ENCODE results near the gene MINAR1.

Gene MINAR1

GRCh38 chr15:79459666-79460065 is 27.5 kb downstream of the MINAR1 start:
- Mint-ChIP-seq H3K27me3 (peaks cover 4 to 9% of the 10 kb centered on the region in 2 donors), H3K4me1 (ENCODE audit: low read depth in 2 of 2) (no peaks in the 10 kb centered on the region), H3K4me3 (no peak overlapping the region), H3K9me3 (no peaks in the 10 kb centered on the region), H3K36me3 (ENCODE audit: insufficient read depth) (no peaks in the 10 kb centered on the region), H3K27ac (no peak overlapping the region)
- DNase-seq (no peak), ATAC-seq (replicated peaks) (no peak)

- no peak for DNase-seq
- Mint-ChIP-seq H3K9me3 (no peaks in the 10 kb centered on the region), H3K4me1 (ENCODE audit: low read depth in 2 of 2) (no peaks in the 10 kb centered on the region), H3K36me3 (ENCODE audit: insufficient read depth) (no peaks in the 10 kb centered on the region), H3K27ac (no peak overlapping the region), H3K27me3 (peaks cover 0 to 4% of the 10 kb centered on the region in 2 donors), H3K4me3 (no peak overlapping the region)
- ATAC-seq (replicated peaks) = no peak
These were observed 31.1 kb downstream of the MINAR1 start for GRCh38 chr15:79463043-79463780.

DNA sequence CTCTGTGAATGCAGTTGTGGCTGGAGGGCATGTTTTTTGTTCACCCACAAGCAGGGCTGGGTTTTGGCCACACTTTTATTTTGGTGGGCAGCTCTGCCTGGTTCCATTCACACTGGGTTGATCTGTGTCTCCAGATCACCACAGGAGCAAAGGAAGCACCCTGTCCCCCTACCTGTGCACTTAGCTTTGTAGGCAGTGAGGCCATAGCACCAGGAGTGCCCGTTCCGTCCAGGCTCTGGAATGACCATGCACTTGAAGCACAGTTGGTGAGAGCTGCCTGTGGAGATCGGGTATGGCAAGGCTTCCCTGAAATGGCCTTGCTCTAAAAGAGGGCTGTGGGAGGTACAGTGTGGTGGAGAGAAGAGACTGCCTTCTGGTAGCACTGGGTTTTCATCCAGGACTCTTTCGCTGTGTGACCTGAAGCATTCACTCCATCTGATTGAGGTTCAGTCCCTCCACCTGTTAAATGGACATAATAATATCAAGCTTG is 31.7 kb downstream of the MINAR1 start:
- Mint-ChIP-seq H3K4me3 (no peak overlapping the region), H3K36me3 (ENCODE audit: insufficient read depth) (no peaks in the 10 kb centered on the region), H3K9me3 (no peaks in the 10 kb centered on the region), H3K4me1 (ENCODE audit: low read depth in 2 of 2) (no peaks in the 10 kb centered on the region), H3K27ac (no peak overlapping the region), H3K27me3 (peaks cover 0 to 4% of the 10 kb centered on the region in 2 donors)
- DNase-seq = no peak
- no peak for ATAC-seq (replicated peaks)

DNA sequence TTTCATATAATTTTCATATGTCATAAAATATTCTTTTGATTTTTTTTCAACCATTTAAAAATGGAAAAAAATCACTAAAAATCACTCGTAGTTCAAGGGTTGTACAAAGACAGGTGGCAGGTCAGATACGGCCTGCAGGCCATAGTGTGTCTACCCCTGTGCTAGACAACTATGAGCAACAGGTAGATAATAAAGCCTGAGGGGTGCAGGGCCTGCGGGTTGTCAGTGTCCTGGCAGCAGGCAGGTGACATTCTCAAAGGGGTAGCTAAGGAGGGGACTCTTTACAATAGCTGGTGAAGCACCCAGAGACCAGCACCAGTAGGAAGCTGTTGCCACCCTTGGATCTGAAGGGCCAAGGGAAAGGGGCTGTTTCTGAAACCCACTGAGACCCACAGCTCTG is 34.4 kb downstream of the MINAR1 start:
- DNase-seq (no peak), ATAC-seq (replicated peaks) (no peak)
- no peaks in the 10 kb centered on the region for H3K4me1 Mint-ChIP-seq (ENCODE audit: low read depth in 2 of 2)
- no peak overlapping the region for H3K4me3 Mint-ChIP-seq
- H3K27ac Mint-ChIP-seq = no peak overlapping the region
- no peaks in the 10 kb centered on the region for H3K27me3 Mint-ChIP-seq
- no peaks in the 10 kb centered on the region for H3K9me3 Mint-ChIP-seq
- H3K36me3 Mint-ChIP-seq (ENCODE audit: insufficient read depth) = no peaks in the 10 kb centered on the region

GRCh38 chr15:79467865-79468586 is 35.9 kb downstream of the MINAR1 start:
- Mint-ChIP-seq H3K27me3 (no peaks in the 10 kb centered on the region), H3K9me3 (no peaks in the 10 kb centered on the region), H3K27ac (no peak overlapping the region), H3K36me3 (ENCODE audit: insufficient read depth) (no peaks in the 10 kb centered on the region), H3K4me1 (ENCODE audit: low read depth in 2 of 2) (no peaks in the 10 kb centered on the region), H3K4me3 (no peak overlapping the region)
- ATAC-seq (replicated peaks) (no peak), DNase-seq (no peak)

GRCh38 chr15:79472446-79472845 is 40.3 kb downstream of the MINAR1 start:
- Mint-ChIP-seq H3K4me1 (ENCODE audit: low read depth in 2 of 2) (peaks cover 0 to 4% of the 10 kb centered on the region in 2 donors), H3K9me3 (no peaks in the 10 kb centered on the region), H3K27ac (no peak overlapping the region), H3K27me3 (no peaks in the 10 kb centered on the region), H3K4me3 (no peak overlapping the region), H3K36me3 (ENCODE audit: insufficient read depth) (no peaks in the 10 kb centered on the region)
- DNase-seq (no peak), ATAC-seq (replicated peaks) (no peak)

DNA sequence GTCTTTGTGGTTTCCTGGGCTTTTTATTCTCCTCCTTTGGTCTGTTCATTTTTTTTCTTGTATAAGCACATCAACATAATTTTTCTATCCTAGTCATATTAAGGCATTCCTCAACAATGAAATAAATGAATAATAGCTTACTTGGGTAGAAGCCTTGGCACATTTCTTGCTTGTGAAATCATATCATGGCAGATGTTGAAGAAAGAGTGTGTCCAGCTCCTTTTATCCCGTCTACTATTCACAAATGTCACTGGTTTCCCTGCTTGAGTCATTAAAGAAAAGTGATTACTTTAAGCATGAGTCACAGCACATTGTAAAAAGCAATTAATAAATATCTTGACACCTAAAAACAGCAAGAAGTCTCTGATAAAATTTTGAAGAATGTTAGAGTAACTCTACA is 42.1 kb downstream of the MINAR1 start:
- Mint-ChIP-seq H3K27ac (no peak overlapping the region), H3K27me3 (no peaks in the 10 kb centered on the region), H3K9me3 (no peaks in the 10 kb centered on the region), H3K4me1 (ENCODE audit: low read depth in 2 of 2) (peaks cover 0 to 4% of the 10 kb centered on the region in 2 donors), H3K4me3 (no peak overlapping the region), H3K36me3 (ENCODE audit: insufficient read depth) (no peaks in the 10 kb centered on the region)
- DNase-seq (no peak), ATAC-seq (replicated peaks) (no peak)

DNA sequence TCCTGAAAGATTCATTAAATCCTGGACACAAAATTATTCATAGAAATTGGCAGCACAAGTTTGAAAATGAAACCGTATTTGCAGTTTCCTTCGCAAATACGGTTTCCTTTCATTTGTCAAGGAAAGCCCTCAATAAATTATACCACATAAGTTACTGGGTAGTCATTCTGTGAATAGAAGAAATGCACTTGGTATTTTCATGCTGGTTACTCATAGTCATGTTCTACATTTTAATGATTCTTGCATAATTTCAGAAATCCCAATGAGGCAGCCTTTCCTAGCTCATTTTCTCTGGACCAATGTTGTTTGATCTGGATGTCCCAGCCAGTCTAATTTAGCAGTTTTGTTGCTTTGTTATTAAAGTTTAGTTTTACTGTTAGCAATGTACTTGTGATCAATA is 43.2 kb downstream of the MINAR1 start:
- DNase-seq = no peak
- no peak overlapping the region for H3K4me3 Mint-ChIP-seq
- H3K9me3 Mint-ChIP-seq = no peaks in the 10 kb centered on the region
- no peak for ATAC-seq (replicated peaks)
- H3K36me3 Mint-ChIP-seq (ENCODE audit: insufficient read depth) = no peaks in the 10 kb centered on the region
- H3K27ac Mint-ChIP-seq = no peak overlapping the region
- no peaks in the 10 kb centered on the region for H3K27me3 Mint-ChIP-seq
- peaks cover 0 to 4% of the 10 kb centered on the region in 2 donors for H3K4me1 Mint-ChIP-seq (ENCODE audit: low read depth in 2 of 2)

DNA sequence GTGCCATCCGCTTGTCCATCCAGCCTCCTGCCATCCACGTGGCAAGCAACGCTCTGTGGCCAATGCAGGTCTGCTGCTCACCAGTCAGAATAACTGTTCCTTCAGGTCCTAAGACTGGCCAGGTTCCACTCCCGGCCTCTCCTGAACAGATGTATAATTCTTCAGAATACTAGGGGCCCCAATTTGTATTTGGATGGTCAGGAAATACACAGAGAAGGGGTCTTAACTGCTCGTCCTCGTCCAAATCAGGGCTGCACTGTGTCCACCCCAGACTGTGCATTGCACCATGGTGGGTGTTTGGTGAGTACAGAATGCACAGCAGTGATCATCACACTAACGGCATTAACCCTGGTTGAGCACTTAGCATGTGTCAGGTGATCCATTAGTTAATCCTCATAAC is 46.0 kb downstream of the MINAR1 start:
- DNase-seq = no peak
- Mint-ChIP-seq H3K27me3 (no peaks in the 10 kb centered on the region), H3K27ac (no peak overlapping the region), H3K4me3 (no peak overlapping the region), H3K4me1 (ENCODE audit: low read depth in 2 of 2) (peaks cover 0 to 4% of the 10 kb centered on the region in 2 donors), H3K9me3 (no peaks in the 10 kb centered on the region), H3K36me3 (ENCODE audit: insufficient read depth) (no peaks in the 10 kb centered on the region)
- ATAC-seq (replicated peaks) = no peak

GRCh38 chr15:79479616-79480015 is 47.5 kb downstream of the MINAR1 start:
- no peaks in the 10 kb centered on the region for H3K27me3 Mint-ChIP-seq
- no peak overlapping the region for H3K4me3 Mint-ChIP-seq
- H3K4me1 Mint-ChIP-seq (ENCODE audit: low read depth in 2 of 2) = peaks cover 0 to 4% of the 10 kb centered on the region in 2 donors
- no peaks in the 10 kb centered on the region for H3K36me3 Mint-ChIP-seq (ENCODE audit: insufficient read depth)
- ATAC-seq (replicated peaks) = no peak
- no peak for DNase-seq
- no peaks in the 10 kb centered on the region for H3K9me3 Mint-ChIP-seq
- H3K27ac Mint-ChIP-seq = no peak overlapping the region

DNA sequence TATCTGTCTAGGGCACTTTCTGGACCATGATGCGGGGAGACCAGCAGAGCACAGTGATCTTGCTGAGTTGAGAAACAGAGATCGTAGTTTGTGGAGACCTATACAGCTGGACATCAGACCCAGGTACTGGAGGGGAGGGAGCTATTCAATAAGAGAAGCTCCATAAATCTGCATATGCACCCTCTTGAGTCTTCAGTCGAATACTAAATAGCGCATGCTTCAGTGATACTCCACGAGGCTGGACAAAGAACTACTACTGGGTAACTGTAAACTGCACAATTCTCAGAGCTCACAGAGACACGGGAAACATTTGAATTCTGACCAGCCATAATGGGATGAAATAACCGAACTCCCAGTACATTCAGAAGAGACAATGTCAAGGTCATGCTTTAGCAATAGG is 49.7 kb downstream of the MINAR1 start:
- H3K36me3 Mint-ChIP-seq (ENCODE audit: insufficient read depth) = no peaks in the 10 kb centered on the region
- H3K27ac Mint-ChIP-seq = no peak overlapping the region
- H3K9me3 Mint-ChIP-seq = no peaks in the 10 kb centered on the region
- no peaks in the 10 kb centered on the region for H3K4me1 Mint-ChIP-seq (ENCODE audit: low read depth in 2 of 2)
- no peak overlapping the region for H3K4me3 Mint-ChIP-seq
- no peaks in the 10 kb centered on the region for H3K27me3 Mint-ChIP-seq
- DNase-seq (no peak), ATAC-seq (replicated peaks) (no peak)

All from effector memory CD8-positive, alpha-beta T cell (primary cell).